Thyroid gland (tissue), 4 donors: ENCODE results near the gene SPAG7. TPM values are rescaled to one million over a fixed set of nuclear protein-coding genes. Genes with fewer than 3 reads are reported as not detected.

Source experiments
- DNase-seq, 2 donors: peaks; one replicate each; pipeline ENCODE4 v3.0.0-alpha.2; 2019
- H3K27ac ChIP-seq, 3 donors: fragments of 200-600 bp; sonication (generic); 1 replicate in 2 of 3; 2 replicates in 1 of 3; pipeline ENCODE4 v1.5.1; 2016 to 2019; ENCODE audit warnings: mild to moderate bottlenecking in 1 of 3, moderate library complexity in 1 of 3
- H3K27me3 ChIP-seq: fragments of 200-600 bp; sonication (generic); one replicate; pipeline ENCODE4 v1.5.1; 2019
- H3K36me3 ChIP-seq, 2 donors: fragments of 200-600 bp; sonication (generic); one replicate each; pipeline ENCODE4 v1.5.1; 2016 to 2019
- H3K4me1 ChIP-seq, 2 donors: fragments of 200-600 bp; sonication (generic); one replicate each; pipeline ENCODE4 v1.5.1; 2017 to 2019
- H3K4me3 ChIP-seq, 3 donors: fragments of 200-600 bp; sonication (generic); replicated peaks in 1 of 3; 1 replicate in 2 of 3; 2 replicates in 1 of 3; pipeline ENCODE4 v1.5.1; 2016; ENCODE audit warnings: mild to moderate bottlenecking in 1 of 3
- H3K9me3 ChIP-seq: fragments of 200-600 bp; sonication (generic); one replicate; pipeline ENCODE4 v1.5.1; 2017
- CTCF ChIP-seq, 6 experiments: fragments of 200-600 bp in 3 of 6; fragments of 450-650 bp in 3 of 6; sonication (generic) in 3 of 6; IDR thresholded peaks; one replicate each; pipeline ENCODE4 v1.5.1; 2016 to 2019; ENCODE audit warnings: antibody characterized with exemption in 6 of 6, mild to moderate bottlenecking in 2 of 6, inconsistent platforms in 1 of 6, moderate library complexity in 1 of 6
- POLR2A ChIP-seq, 2 donors: fragments of 450-650 bp; IDR thresholded peaks; one replicate each; pipeline ENCODE4 v1.6.1; 2017; ENCODE audit warnings: antibody characterized with exemption in 2 of 2, mild to moderate bottlenecking in 2 of 2, moderate library complexity in 1 of 2
- WGBS, 2 donors: methylation state at CpG; one replicate each; pipeline ENCODE4 v1.1.5; 2017; 5-methylcytosine and 5-hydroxymethylcytosine counted together
- intact Hi-C: fragments of 100-400 bp; cut with DNase I; formaldehyde crosslinking; loops from one replicate; pipeline ENCODE4 v1.15.1; 2023
- total RNA-seq, 4 donors: library from RNA; depleted of rRNA; stranded (reverse); fragments of >200 nt; gene quantifications; one replicate each; pipeline ENCODE4 v1.2.3, GENCODE V29; 2016

SPAG7 gene
- total RNA-seq, 4 donors from 2014 or later, result 50.5 to 69.7 (median 68.3) TPM

- WGBS, 2 donors, result 94 to 95% methylated on average over 18 to 20 of the region's 20 CpGs
- Histone ChIP-seq H3K27ac (no peak overlapping the region), H3K4me1 (peaks cover 15 to 18% of the 10 kb centered on the region in 2 donors), H3K9me3 (no peaks in the 10 kb centered on the region), H3K4me3 (no peak overlapping the region), H3K36me3 (peaks cover 63% of the 10 kb centered on the region in 2 donors), H3K27me3 (no peaks in the 10 kb centered on the region)
- DNase-seq, result no peak
- intact Hi-C loops, result no loop called here
- TF ChIP-seq POLR2A (IDR thresholded peaks at IDR 0.05) (no peak), CTCF (IDR thresholded peaks at IDR 0.05) (no peak)
These were observed 34.6 kb upstream of the SPAG7 start for GRCh38 chr17:5002121-5002788.

- Histone ChIP-seq H3K9me3 (no peaks in the 10 kb centered on the region), H3K4me1 (peaks cover 21 to 26% of the 10 kb centered on the region in 2 donors), H3K27me3 (no peaks in the 10 kb centered on the region), H3K36me3 (peaks cover 42 to 43% of the 10 kb centered on the region in 2 donors), H3K27ac (no peak overlapping the region), H3K4me3 (no peak overlapping the region)
- intact Hi-C loops, result no loop called here
- peak; percentile 54 to 62 for DNase-seq
- no peak for TF ChIP-seq CTCF (IDR thresholded peaks at IDR 0.05)
- 65 to 74% methylated on average over 7 to 11 of the region's 11 CpGs for WGBS, 2 donors
These were observed 32.6 kb upstream of the SPAG7 start for GRCh38 chr17:5000237-5000639.

GRCh38 chr17:4999430-5000093 lies 31.9 kb upstream of the SPAG7 start:
- Histone ChIP-seq H3K36me3 (peaks cover 36 to 37% of the 10 kb centered on the region in 2 donors), H3K4me3 (peak overlapping the region in 1 of 3 donors; percentile 99), H3K4me1 (peaks cover 21 to 26% of the 10 kb centered on the region in 2 donors), H3K27ac (no peak overlapping the region), H3K27me3 (no peaks in the 10 kb centered on the region), H3K9me3 (no peaks in the 10 kb centered on the region)
- no peak for DNase-seq
- 70 to 71% methylated on average over 12 of the region's 12 CpGs for WGBS, 2 donors
- intact Hi-C loops, result no loop called here
- no peak for TF ChIP-seq POLR2A (IDR thresholded peaks at IDR 0.05)
- TF ChIP-seq CTCF (IDR thresholded peaks at IDR 0.05), result no peak

- Histone ChIP-seq H3K27ac (peak overlapping the region in 2 of 3 donors; percentile 8 to 89), H3K36me3 (peaks cover 29 to 30% of the 10 kb centered on the region in 2 donors), H3K4me3 (peak overlapping the region; percentile 91 to 99 (median 93)), H3K9me3 (no peaks in the 10 kb centered on the region), H3K4me1 (peaks cover 21 to 26% of the 10 kb centered on the region in 2 donors), H3K27me3 (no peaks in the 10 kb centered on the region)
- 11 to 14% methylated on average over 12 to 14 of the region's 14 CpGs for WGBS, 2 donors
- TF ChIP-seq POLR2A (IDR thresholded peaks at IDR 0.05) (no peak), CTCF (IDR thresholded peaks at IDR 0.05) (no peak)
- DNase-seq, result peak; percentile 39 to 41
- intact Hi-C loops, result no loop called here
These were observed 31.3 kb upstream of the SPAG7 start for GRCh38 chr17:4998732-4999429.
